Measurements from ENCODE around the gene TSPAN18. TPM values are rescaled to one million over a fixed set of nuclear protein-coding genes. Genes with fewer than 3 reads are reported as not detected.

Gene TSPAN18
- total RNA-seq, 1 experiment from 2014 or later: 18.3 TPM

GRCh38 chr11:44865866-44866272 lies 139.1 kb downstream of the TSPAN18 start:
- no peak overlapping the region for H3K27ac ChIP-seq (ENCODE audit: low read depth, low read length)
- no peak overlapping the region for H3K4me3 ChIP-seq (replicated peaks in 1 of 2; ENCODE audit: low read depth in 1 of 2, low read length in 2 of 2)
- no peak overlapping the region for H2AFZ ChIP-seq (ENCODE audit: low read depth, low read length, poor library complexity, severe bottlenecking)
- CTCF ChIA-PET: no interaction called here
- no peak for DNase-seq (ENCODE audit: low read depth, low spot score)
- TF ChIP-seq YY1 (IDR thresholded peaks at IDR 0.05; ENCODE audit: extremely low read depth, insufficient replicate concordance, low read depth, low read length) (no peak), TCF7L2 (IDR thresholded peaks at IDR 0.05; ENCODE audit: borderline replicate concordance, extremely low read depth, insufficient read depth, insufficient read length) (no peak), EZH2 (IDR thresholded peaks at IDR 0.05) (no peak), MAX (IDR thresholded peaks at IDR 0.05) (no peak), ATF3 (IDR thresholded peaks at IDR 0.05) (no peak)
- POLR2A ChIA-PET: no interaction called here
- no TSS peak for BruUV-seq (replicated peaks)
- no peak for ATAC-seq
- H3K36me3 ChIP-seq (ENCODE audit: control insufficient read depth in 1 of 2, insufficient read depth in 2 of 2, low read length in 2 of 2): no peaks in the 10 kb centered on the region
- peaks cover 14 to 17% of the 10 kb centered on the region in 2 experiments for H3K4me1 ChIP-seq (ENCODE audit: control insufficient read depth in 1 of 2, insufficient read depth in 2 of 2, low read length in 2 of 2)
- intact Hi-C loops (cut with micrococcal nuclease): no loop called here
- H3K79me2 ChIP-seq (ENCODE audit: insufficient read depth, low read length): no peaks in the 10 kb centered on the region
- H3K9me3 ChIP-seq (ENCODE audit: control insufficient read depth in 1 of 2, insufficient read depth in 1 of 2, low read depth in 1 of 2, low read length in 2 of 2): no peaks in the 10 kb centered on the region
- H3K27me3 ChIP-seq (ENCODE audit: insufficient read depth, low read length): peaks cover 11% of the 10 kb centered on the region; the same call in 1 of the 2 replicates
- no peak overlapping the region for H3K9ac ChIP-seq (ENCODE audit: low read length)
- no peaks in the 10 kb centered on the region for H3K9me2 ChIP-seq (ENCODE audit: insufficient read depth)
- no peak overlapping the region for H3K4me2 ChIP-seq (ENCODE audit: low read length)
- no peaks in the 10 kb centered on the region for H4K20me1 ChIP-seq (ENCODE audit: insufficient read depth)
- RAD21 ChIA-PET (ENCODE audit: low non-redundant PET in 1 of 2, low total read pairs in 2 of 2, uncharacterized antibody in 2 of 2, unreplicated experiment in 2 of 2): no interaction called here

GRCh38 chr11:44866286-44866685 lies 139.5 kb downstream of the TSPAN18 start:
- Histone ChIP-seq H3K4me1 (ENCODE audit: control insufficient read depth in 1 of 2, insufficient read depth in 2 of 2, low read length in 2 of 2) (peaks cover 14 to 17% of the 10 kb centered on the region in 2 experiments), H3K36me3 (ENCODE audit: control insufficient read depth in 1 of 2, insufficient read depth in 2 of 2, low read length in 2 of 2) (no peaks in the 10 kb centered on the region), H4K20me1 (ENCODE audit: insufficient read depth) (no peaks in the 10 kb centered on the region), H3K9me2 (ENCODE audit: insufficient read depth) (no peaks in the 10 kb centered on the region), H3K4me2 (ENCODE audit: low read length) (no peak overlapping the region), H3K27ac (ENCODE audit: low read depth, low read length) (no peak overlapping the region), H3K9ac (ENCODE audit: low read length) (no peak overlapping the region), H3K4me3 (replicated peaks in 1 of 2; ENCODE audit: low read depth in 1 of 2, low read length in 2 of 2) (no peak overlapping the region), H3K27me3 (ENCODE audit: insufficient read depth, low read length) (peaks cover 11% of the 10 kb centered on the region; the same call in 1 of the 2 replicates), H2AFZ (ENCODE audit: low read depth, low read length, poor library complexity, severe bottlenecking) (no peak overlapping the region), H3K9me3 (ENCODE audit: control insufficient read depth in 1 of 2, insufficient read depth in 1 of 2, low read depth in 1 of 2, low read length in 2 of 2) (no peaks in the 10 kb centered on the region), H3K79me2 (ENCODE audit: insufficient read depth, low read length) (no peaks in the 10 kb centered on the region)
- ChIA-PET POLR2A (no interaction called here), CTCF (no interaction called here), RAD21 (ENCODE audit: low non-redundant PET in 1 of 2, low total read pairs in 2 of 2, uncharacterized antibody in 2 of 2, unreplicated experiment in 2 of 2) (no interaction called here)
- no peak for ATAC-seq
- no TSS peak for BruUV-seq (replicated peaks)
- intact Hi-C loops (cut with micrococcal nuclease): no loop called here
- no peak for TF ChIP-seq SP1 (IDR thresholded peaks at IDR 0.05; ENCODE audit: low read depth)
- TF ChIP-seq POLR2AphosphoS5 (IDR thresholded peaks at IDR 0.05; ENCODE audit: low read depth, low read length): no peak
- no peak for TF ChIP-seq POLR2A (IDR thresholded peaks at IDR 0.05; ENCODE audit: borderline replicate concordance, extremely low read depth, insufficient read depth, insufficient read length)
- TF ChIP-seq EGR1 (IDR thresholded peaks at IDR 0.05; ENCODE audit: low read depth): no peak
- TF ChIP-seq YY1 (IDR thresholded peaks at IDR 0.05; ENCODE audit: extremely low read depth, insufficient replicate concordance, low read depth, low read length): no peak
- TF ChIP-seq CEBPB (IDR thresholded peaks at IDR 0.05; ENCODE audit: low read depth): no peak
- no peak for TF ChIP-seq ATF3 (IDR thresholded peaks at IDR 0.05)
- DNase-seq (ENCODE audit: low read depth, low spot score): no peak

Data from HCT116 (cell line).